Midbrain (tissue), 1 donor: ENCODE data around the gene KPTN.

Source experiments
- DNase-seq: peaks from one replicate; lab custom pipeline; 2025; lab: John Stamatoyannopoulos, UW

The KPTN gene

GRCh38 chr19:47483800-47484690 is at the start of gene KPTN:
TSS of gene KPTN (minus strand) at chr19:47484219. CDS start at chr19:47484160, 59 bp downstream.
- DNase-seq = peak; percentile 89

- no peak for DNase-seq
These were observed 47.8 kb upstream of the KPTN start for GRCh38 chr19:47531640-47532387.

- DNase-seq = no peak
These were observed 45.2 kb upstream of the KPTN start for GRCh38 chr19:47529018-47529742.

GRCh38 chr19:47526798-47527197 is 42.8 kb upstream of the KPTN start:
- DNase-seq = no peak

- DNase-seq = no peak
These were observed 39.5 kb upstream of the KPTN start for GRCh38 chr19:47523473-47523872.

- DNase-seq = no peak
These were observed 37.6 kb upstream of the KPTN start for GRCh38 chr19:47521473-47522180.

- DNase-seq = no peak
These were observed 36.8 kb upstream of the KPTN start for GRCh38 chr19:47520839-47521238.

GRCh38 chr19:47520343-47520806 is 36.4 kb upstream of the KPTN start:
- no peak for DNase-seq

- no peak for DNase-seq
These were observed 34.8 kb upstream of the KPTN start for GRCh38 chr19:47518854-47519253.

GRCh38 chr19:47518139-47518538 is 34.1 kb upstream of the KPTN start:
- DNase-seq = no peak

GRCh38 chr19:47514869-47515588 is 31.0 kb upstream of the KPTN start, which contains the start of gene NAPA:
TSS of gene NAPA (minus strand) at chr19:47515063. CDS start at chr19:47514940, 123 bp downstream.
- DNase-seq = peak; percentile 100

- DNase-seq = no peak
These were observed 30.3 kb upstream of the KPTN start for GRCh38 chr19:47514151-47514868.

- no peak for DNase-seq
These were observed 28.9 kb upstream of the KPTN start for GRCh38 chr19:47512948-47513319.

GRCh38 chr19:47512183-47512947 is 28.3 kb upstream of the KPTN start:
- no peak for DNase-seq

GRCh38 chr19:47511681-47512080 is 27.7 kb upstream of the KPTN start:
- DNase-seq = no peak

- no peak for DNase-seq
These were observed 27.1 kb upstream of the KPTN start for GRCh38 chr19:47511128-47511517.

- no peak for DNase-seq
These were observed 26.6 kb upstream of the KPTN start for GRCh38 chr19:47510516-47511127.

GRCh38 chr19:47509973-47510372 is 26.0 kb upstream of the KPTN start:
- DNase-seq = peak; percentile 58
